Measurements from ENCODE around the gene CHAF1B. TPM values are rescaled to one million over a fixed set of nuclear protein-coding genes. Genes with fewer than 3 reads are reported as not detected.

Gene CHAF1B
- total and polyA plus RNA-seq, 2 of the 8 experiments (the other 6 are each of a cell fraction or from before 2014, with no cell fraction given), result 11.8 to 23.1 TPM

- Histone ChIP-seq H2BK20ac (ENCODE audit: low read length) (no peak overlapping the region), H3K4me3 (ENCODE audit: extremely low read depth in 1 of 4, insufficient read depth in 2 of 4, low read depth in 3 of 4, low read length in 4 of 4) (no peak overlapping the region), H3K56ac (replicated peaks; ENCODE audit: insufficient read length, low read depth, low read length) (no peak overlapping the region), H4K5ac (ENCODE audit: insufficient read length, low read depth, low read length) (no peak overlapping the region), H3K4me1 (replicated peaks in 1 of 4; ENCODE audit: control insufficient read depth in 3 of 4, insufficient read depth in 4 of 4, low read length in 3 of 4) (peaks cover 0 to 6% (median 1%) of the 10 kb centered on the region in 4 experiments; a peak in 2 of 7 replicates), H4K8ac (ENCODE audit: extremely low read depth, insufficient read depth, low read length) (no peak overlapping the region), H3K4me2 (ENCODE audit: insufficient read depth in 1 of 2, low read depth in 2 of 2, low read length in 2 of 2) (no peak overlapping the region), H2BK15ac (ENCODE audit: low read length) (no peak overlapping the region), H4K20me1 (replicated peaks in 1 of 2; ENCODE audit: control insufficient read depth in 1 of 2, insufficient read depth in 2 of 2, low read length in 2 of 2) (no peaks in the 10 kb centered on the region), H3K18ac (ENCODE audit: extremely low read depth, low read length) (no peak overlapping the region), H3K79me2 (ENCODE audit: control insufficient read depth in 1 of 2, insufficient read depth in 2 of 2, low read length in 2 of 2) (no peaks in the 10 kb centered on the region), H3K36me3 (ENCODE audit: control insufficient read depth in 2 of 4, insufficient read depth in 4 of 4, low read length in 3 of 4) (peaks cover 0 to 12% (median 8%) of the 10 kb centered on the region in 4 experiments; a peak in 6 of 8 replicates), H3K9me3 (ENCODE audit: insufficient read depth in 2 of 2, low read depth in 1 of 2, low read length in 1 of 2) (no peaks in the 10 kb centered on the region), H3K4ac (replicated peaks; ENCODE audit: insufficient read length, low read depth, low read length) (no peak overlapping the region), H2BK12ac (ENCODE audit: low read depth, low read length) (no peak overlapping the region), H3K79me1 (ENCODE audit: low read depth, low read length) (no peaks in the 10 kb centered on the region; the same call in 1 of the 2 replicates), H2AFZ (ENCODE audit: low read length) (no peak overlapping the region), H3K14ac (ENCODE audit: insufficient read length) (no peak overlapping the region), H2AK5ac (ENCODE audit: low read depth, low read length) (no peak overlapping the region), H4K91ac (replicated peaks; ENCODE audit: insufficient read length, low read length) (no peak overlapping the region), H2BK120ac (replicated peaks; ENCODE audit: low read depth, low read length) (no peak overlapping the region), H3K27ac (ENCODE audit: low read depth, low read length) (no peak overlapping the region), H3K23ac (ENCODE audit: insufficient read length) (no peak overlapping the region), H3K9ac (replicated peaks in 1 of 4; ENCODE audit: extremely low read depth in 1 of 4, low read depth in 3 of 4, low read length in 3 of 4) (no peak overlapping the region), H3K27me3 (replicated peaks in 1 of 4; ENCODE audit: control insufficient read depth in 3 of 4, extremely low read depth in 1 of 4, insufficient read depth in 3 of 4, low read length in 3 of 4) (no peaks in the 10 kb centered on the region), H2BK5ac (ENCODE audit: low read depth, low read length) (no peak overlapping the region), H3K23me2 (ENCODE audit: low read depth, low read length) (no peaks in the 10 kb centered on the region; the same call in 1 of the 2 replicates)
- DNase-seq (ENCODE audit: low read depth in 1 of 2, low spot score in 2 of 2) (no peak), FAIRE-seq (no peak)
- WGBS, 2 experiments (ENCODE audit: extremely low coverage in 1 of 2, insufficient coverage in 1 of 2, insufficient read length in 1 of 2, insufficient replicate concordance in 2 of 2, low coverage in 1 of 2, low lambda C conversion rate in 2 of 2, missing lambda C conversion rate in 1 of 2), result 91% methylated on average over 8 of the region's 9 CpGs; no CpG with 5 or more reads in 1 of the 2 experiments
- ChIA-PET CTCF (ENCODE audit: partially characterized antibody) (no interaction called here), POLR2A (ENCODE audit: partially characterized antibody) (interaction anchor here (1.2 kb wide), 1 partner anchor 62 kb away, joined by 4 read pairs; the partner anchor contains the start of gene MORC3)
- no peak for TF ChIP-seq TCF12 (IDR thresholded peaks at IDR 0.05; ENCODE audit: low read depth, low read length)
- no peak for TF ChIP-seq CTBP2 (IDR thresholded peaks at IDR 0.05; ENCODE audit: borderline replicate concordance, insufficient read depth, insufficient read length, low read length)
- no peak for TF ChIP-seq SRF (IDR thresholded peaks at IDR 0.05; ENCODE audit: low read depth, low read length)
- no peak for TF ChIP-seq EGR1 (IDR thresholded peaks at IDR 0.05; ENCODE audit: borderline replicate concordance, low read depth, low read length)
- no peak for TF ChIP-seq GTF2F1 (IDR thresholded peaks at IDR 0.05; ENCODE audit: borderline replicate concordance, low read depth, low read length)
- TF ChIP-seq TEAD4 (IDR thresholded peaks at IDR 0.05; ENCODE audit: low read depth, low read length), result no peak
- TF ChIP-seq RFX5 (IDR thresholded peaks at IDR 0.05; ENCODE audit: borderline replicate concordance, low read depth, low read length), result no peak
- TF ChIP-seq YY1 (IDR thresholded peaks at IDR 0.05; ENCODE audit: low read depth, low read length), result no peak
- TF ChIP-seq KDM4A (IDR thresholded peaks at IDR 0.05; ENCODE audit: low read depth, low read length, severe bottlenecking), result no peak
- no peak for TF ChIP-seq MAFK (IDR thresholded peaks at IDR 0.05; ENCODE audit: low read depth, low read length)
- TF ChIP-seq RAD21 (IDR thresholded peaks at IDR 0.05 in 1 of 2, conservative IDR thresholded peaks at IDR 0.05 in 1 of 2; ENCODE audit: low read depth in 2 of 2, low read length in 2 of 2), result no peak
- TF ChIP-seq ASH2L (IDR thresholded peaks at IDR 0.05; ENCODE audit: low read length), result no peak
Measured at GRCh38 chr21:36381841-36382589, 3.2 kb upstream of the CHAF1B start.

Measured in H1 (cell line).